Smooth muscle cell of the umbilical artery (primary cell): Measurements from ENCODE around the gene SLC25A30. TPM values are rescaled to one million over a fixed set of nuclear protein-coding genes. Genes with fewer than 3 reads are reported as not detected.

ENCODE experiments used
- total RNA-seq: library from RNA; depleted of rRNA; stranded (reverse); fragments of >200 nt; gene quantifications from 2 replicates; pipeline ENCODE4 v1.2.3, GENCODE V29; 2014

SLC25A30 gene, protein sequence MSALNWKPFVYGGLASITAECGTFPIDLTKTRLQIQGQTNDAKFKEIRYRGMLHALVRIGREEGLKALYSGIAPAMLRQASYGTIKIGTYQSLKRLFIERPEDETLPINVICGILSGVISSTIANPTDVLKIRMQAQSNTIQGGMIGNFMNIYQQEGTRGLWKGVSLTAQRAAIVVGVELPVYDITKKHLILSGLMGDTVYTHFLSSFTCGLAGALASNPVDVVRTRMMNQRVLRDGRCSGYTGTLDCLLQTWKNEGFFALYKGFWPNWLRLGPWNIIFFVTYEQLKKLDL
- 13.1 and 33.1 TPM in 2 replicates for total RNA-seq

DNA sequence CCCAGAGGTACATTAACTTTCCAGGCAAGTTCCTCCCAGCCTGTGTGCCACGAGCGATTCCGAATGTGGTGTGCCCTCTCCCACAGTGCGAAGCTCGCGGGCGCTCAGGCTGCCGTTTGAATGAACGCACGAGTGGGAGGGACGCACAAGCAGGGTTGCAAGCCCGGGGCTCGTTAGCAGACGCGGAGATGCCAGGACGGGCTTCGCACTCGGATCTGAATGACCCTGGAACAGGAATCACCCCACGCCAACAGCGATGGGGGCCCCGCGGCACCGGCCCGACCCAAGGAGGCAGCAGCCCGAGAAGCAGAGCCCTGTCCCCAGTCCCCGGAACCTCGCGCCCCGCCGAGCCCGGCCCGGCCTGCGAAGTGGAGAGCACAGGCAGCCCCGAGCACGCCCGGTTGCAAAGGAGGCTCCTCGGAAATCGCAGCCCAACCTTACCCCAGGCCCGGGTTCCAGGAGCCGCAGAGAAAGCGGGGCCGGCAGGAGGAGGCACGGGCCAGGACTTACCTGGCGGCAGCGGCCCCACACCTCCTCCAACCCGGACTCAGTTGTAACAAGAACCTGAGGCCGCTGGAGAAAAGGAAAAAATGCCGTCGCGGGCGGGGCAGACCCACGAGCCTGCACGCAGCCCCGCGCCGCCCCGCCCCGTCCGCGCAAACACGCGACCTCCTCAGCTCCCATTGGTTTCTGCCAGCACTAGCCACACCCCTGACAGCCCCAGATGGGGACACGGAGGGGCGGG is at the start of gene SLC25A30:
Gene SLC25A30, minus strand, starts transcription at position 584 of the 745 bp plus-strand sequence. CDS start 6,948 bp downstream, outside the sequence.

DNA sequence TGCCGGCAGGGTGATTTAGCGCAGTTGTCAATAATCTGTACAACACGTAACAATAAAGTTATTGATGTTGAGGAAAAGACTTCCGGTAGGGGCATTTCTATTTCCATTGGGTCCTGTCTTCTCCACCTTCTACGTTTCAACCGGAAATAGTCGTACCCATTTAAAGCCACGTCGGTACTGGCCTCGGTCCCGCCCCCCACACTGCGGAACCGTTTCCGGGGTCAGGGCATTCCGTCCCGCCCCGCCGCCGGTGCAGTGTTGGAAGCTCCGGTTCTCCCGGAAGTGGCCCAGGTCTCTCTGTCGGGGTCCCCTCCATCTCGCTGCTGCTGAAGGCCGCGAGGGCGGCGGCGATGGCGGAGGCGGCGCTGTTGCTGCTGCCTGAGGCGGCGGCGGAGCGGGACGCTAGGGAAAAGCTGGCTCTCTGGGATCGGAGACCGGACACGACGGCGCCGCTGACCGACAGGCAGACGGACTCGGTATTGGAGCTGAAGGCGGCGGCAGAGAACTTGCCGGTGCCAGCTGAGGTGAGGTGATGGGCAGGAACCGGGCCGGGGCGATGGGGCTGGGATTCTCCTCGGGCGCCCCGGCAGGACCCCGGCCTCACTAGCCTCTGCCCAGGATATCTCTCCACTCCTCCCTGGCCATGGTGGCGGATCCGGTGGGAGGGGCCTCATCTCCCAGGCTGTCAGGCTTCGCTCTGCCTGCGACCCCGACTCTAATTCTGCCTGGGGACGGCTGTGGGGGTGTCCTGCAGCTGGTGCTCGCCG is 46.7 kb upstream of the SLC25A30 start, which contains the start of gene COG3:
Gene COG3, plus strand, starts transcription at position 253 of the 767 bp plus-strand sequence. Its CDS starts 98 bp downstream, at position 351.

Other genes with a start within 250 kb of the SLC25A30 start
- 0.59 and 0.74 TPM in 2 replicates for gene KCTD4, start 217.3 kb downstream of the SLC25A30 start, total RNA-seq
- 1,962 and 4,472 TPM in 2 replicates for gene TPT1, start 77.2 kb downstream of the SLC25A30 start, total RNA-seq
- 45.4 and 52.0 TPM in 2 replicates for gene COG3, start 46.6 kb upstream of the SLC25A30 start, total RNA-seq
- gene ERICH6B, start 197.4 kb upstream of the SLC25A30 start, total RNA-seq: not detected in 2 replicates